HEK293T (cell line): ENCODE results near the gene FAM171A1.
"Not testable (repeated sequence)": the region's sequence is repeated elsewhere in the genome, so short reads cannot be mapped to it uniquely, and the experiment has no call there.

Experiments
- ARNT ChIP-seq: fragments of 450-650 bp; IDR thresholded peaks from 2 replicates; pipeline ENCODE4 v1.6.1; 2017; ENCODE audit warnings: mild to moderate bottlenecking
- ELF4 ChIP-seq: fragments of 450-650 bp; IDR thresholded peaks from 2 replicates; pipeline ENCODE4 v1.6.1; 2017; ENCODE audit warnings: antibody characterized with exemption
- FOXK2 ChIP-seq: fragments of 450-650 bp; IDR thresholded peaks from 2 replicates; pipeline ENCODE4 v1.6.1; 2016; ENCODE audit warnings: mild to moderate bottlenecking
- FOXM1 ChIP-seq: fragments of 450-650 bp; IDR thresholded peaks from 2 replicates; pipeline ENCODE4 v1.6.1; 2017; ENCODE audit warnings: mild to moderate bottlenecking, borderline replicate concordance
- SP1 ChIP-seq: fragments of 450-650 bp; IDR thresholded peaks from 2 replicates; pipeline ENCODE4 v1.6.1; 2017
- ZNF384 ChIP-seq: fragments of 450-650 bp; IDR thresholded peaks from 2 replicates; pipeline ENCODE4 v1.6.1; 2016

DNA sequence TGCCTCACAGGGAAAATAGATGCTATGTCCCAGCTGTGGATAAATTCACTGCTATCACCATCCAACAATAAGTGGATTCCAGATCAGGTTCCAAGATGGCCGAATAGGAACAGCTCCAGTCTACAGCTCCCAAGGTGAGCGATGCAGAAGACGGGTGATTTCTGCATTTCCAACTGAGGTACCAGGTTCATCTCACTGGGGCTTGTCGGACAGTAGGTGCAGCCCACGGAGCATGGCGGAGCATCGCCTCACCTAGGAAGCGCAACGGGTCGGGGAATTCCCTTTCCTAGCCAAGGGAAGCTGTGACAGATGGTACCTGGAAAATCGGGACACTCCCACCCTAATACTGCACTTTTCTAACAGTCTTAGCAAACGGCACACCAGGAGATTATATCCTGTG is 101.3 kb downstream of the FAM171A1 start:
- not testable (repeated sequence) for TF ChIP-seq SP1, ZNF384, ELF4, ARNT, FOXK2, FOXM1
